ENCODE data around the gene RAB35.

- TF ChIP-seq CTCF (IDR thresholded peaks at IDR 0.05) (no peak), POLR2A (IDR thresholded peaks at IDR 0.05) (no peak), POLR2AphosphoS5 (IDR thresholded peaks at IDR 0.05; ENCODE audit: insufficient read depth in 1 of 2, low read depth in 1 of 2) (no peak)
Observed at GRCh38 chr12:120090626-120091295, 25.8 kb downstream of the RAB35 start.

Data from vagina (tissue), 2 donors.